ENCODE measurements around the gene FABP3.

Gene FABP3

GRCh38 chr1:31324093-31324492, 48.8 kb downstream of the FABP3 start:
- no peak overlapping the region for H3K4me3 ChIP-seq (ENCODE audit: low read depth, low read length)
- DNase-seq (ENCODE audit: low read depth): no peak
- TF ChIP-seq, protein P1, sequence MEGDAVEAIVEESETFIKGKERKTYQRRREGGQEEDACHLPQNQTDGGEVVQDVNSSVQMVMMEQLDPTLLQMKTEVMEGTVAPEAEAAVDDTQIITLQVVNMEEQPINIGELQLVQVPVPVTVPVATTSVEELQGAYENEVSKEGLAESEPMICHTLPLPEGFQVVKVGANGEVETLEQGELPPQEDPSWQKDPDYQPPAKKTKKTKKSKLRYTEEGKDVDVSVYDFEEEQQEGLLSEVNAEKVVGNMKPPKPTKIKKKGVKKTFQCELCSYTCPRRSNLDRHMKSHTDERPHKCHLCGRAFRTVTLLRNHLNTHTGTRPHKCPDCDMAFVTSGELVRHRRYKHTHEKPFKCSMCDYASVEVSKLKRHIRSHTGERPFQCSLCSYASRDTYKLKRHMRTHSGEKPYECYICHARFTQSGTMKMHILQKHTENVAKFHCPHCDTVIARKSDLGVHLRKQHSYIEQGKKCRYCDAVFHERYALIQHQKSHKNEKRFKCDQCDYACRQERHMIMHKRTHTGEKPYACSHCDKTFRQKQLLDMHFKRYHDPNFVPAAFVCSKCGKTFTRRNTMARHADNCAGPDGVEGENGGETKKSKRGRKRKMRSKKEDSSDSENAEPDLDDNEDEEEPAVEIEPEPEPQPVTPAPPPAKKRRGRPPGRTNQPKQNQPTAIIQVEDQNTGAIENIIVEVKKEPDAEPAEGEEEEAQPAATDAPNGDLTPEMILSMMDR (IDR thresholded peaks at IDR 0.05; ENCODE audit: low read depth, low read length, missing control alignments): no peak

DNA sequence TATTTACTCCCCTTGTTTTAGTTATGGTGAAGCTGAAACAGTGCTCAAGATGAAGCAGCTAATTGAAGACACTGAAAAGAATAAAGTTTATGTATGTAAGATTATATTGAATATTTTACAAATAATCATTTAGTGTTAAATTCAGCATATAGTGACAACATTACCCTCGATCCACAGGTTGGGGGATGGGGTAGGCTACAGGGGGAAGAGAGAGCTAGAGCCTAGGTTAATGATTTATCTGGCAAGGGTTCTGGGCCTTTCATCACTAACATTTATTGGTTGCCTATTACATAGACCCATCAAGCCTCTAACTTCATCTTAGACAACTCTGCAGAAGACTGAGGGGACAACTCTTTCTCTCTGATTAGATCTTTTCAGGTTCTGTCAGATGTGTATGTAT, 54.7 kb downstream of the FABP3 start:
- H3K4me3 ChIP-seq (ENCODE audit: low read depth, low read length): no peak overlapping the region
- TF ChIP-seq, protein P1 (IDR thresholded peaks at IDR 0.05; ENCODE audit: low read depth, low read length, missing control alignments): no peak
- DNase-seq (ENCODE audit: low read depth): no peak

DNA sequence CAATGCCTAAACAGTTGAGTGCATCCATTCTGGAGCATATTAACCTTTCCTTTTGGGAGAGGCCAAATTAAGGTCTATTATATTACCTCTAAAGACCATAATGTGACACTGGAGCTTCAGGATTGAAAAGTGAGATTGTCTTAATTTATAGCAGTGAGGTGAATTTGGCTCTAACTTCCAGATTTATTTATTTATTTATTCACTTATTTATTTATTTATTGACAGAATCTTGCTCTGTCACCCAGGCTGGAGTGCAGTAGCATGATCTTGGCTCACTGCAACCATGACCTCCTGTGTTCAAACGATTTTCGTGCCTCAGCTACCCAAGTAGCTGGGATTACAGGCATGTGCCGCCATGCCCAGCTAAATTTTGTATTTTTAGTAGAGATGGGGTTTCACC, 57.0 kb downstream of the FABP3 start:
- TF ChIP-seq, protein P1 (IDR thresholded peaks at IDR 0.05; ENCODE audit: low read depth, low read length, missing control alignments): no peak
- DNase-seq (ENCODE audit: low read depth): no peak
- no peak overlapping the region for H3K4me3 ChIP-seq (ENCODE audit: low read depth, low read length)

Data from GM12864 (cell line).